T follicular helper cell (primary cell): ENCODE results near the gene XYLT1.

Experiments
- DNase-seq: peaks from one replicate; pipeline ENCODE4 v3.0.0-alpha.2; 2020; ENCODE audit warnings: low read depth

Gene XYLT1

DNA sequence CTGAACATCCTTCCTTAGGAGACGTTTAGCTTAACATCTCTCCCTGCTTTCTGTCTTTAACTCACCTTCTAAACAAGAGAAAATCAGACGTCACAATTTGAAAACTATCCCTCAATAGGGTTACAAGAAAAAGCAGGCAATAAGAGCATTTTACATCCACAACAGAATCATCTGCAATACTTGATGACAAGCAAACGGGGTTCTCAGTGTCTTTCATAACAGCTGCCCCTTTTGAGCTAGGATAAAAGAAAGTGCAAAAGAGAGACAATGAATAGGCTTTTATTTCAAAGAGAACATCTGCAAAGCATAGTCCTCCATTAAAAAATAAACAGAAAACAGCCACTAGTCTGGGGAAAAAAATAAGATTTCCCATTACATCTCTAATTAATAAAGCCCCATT is 13.2 kb downstream of the XYLT1 start:
- DNase-seq = no peak

DNA sequence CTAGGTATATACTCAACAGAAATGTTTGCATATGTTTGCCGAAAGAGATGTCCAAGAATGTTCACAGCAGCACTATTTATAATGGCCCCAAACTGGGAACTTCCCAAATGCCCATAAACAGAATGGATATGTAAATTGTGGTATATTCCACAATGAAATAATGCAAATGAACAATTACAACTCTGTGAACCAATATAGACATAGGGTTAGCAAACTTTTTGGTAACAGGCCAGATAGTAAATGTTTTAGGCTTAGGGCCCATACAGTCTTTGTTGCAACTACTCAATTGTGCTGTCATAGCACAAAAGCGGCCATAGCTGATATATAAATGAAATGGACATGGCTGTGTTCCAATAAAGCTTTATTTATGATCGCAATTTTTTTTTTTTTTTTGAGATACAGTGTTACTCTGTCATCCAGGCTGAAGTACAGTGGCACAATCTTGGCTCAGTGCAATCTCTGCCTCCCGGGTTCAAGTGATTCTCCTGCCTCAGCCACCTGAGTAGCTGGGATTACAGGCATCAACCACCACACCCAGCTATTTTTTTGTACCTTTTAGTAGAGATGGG is 16.5 kb downstream of the XYLT1 start:
- no peak for DNase-seq

DNA sequence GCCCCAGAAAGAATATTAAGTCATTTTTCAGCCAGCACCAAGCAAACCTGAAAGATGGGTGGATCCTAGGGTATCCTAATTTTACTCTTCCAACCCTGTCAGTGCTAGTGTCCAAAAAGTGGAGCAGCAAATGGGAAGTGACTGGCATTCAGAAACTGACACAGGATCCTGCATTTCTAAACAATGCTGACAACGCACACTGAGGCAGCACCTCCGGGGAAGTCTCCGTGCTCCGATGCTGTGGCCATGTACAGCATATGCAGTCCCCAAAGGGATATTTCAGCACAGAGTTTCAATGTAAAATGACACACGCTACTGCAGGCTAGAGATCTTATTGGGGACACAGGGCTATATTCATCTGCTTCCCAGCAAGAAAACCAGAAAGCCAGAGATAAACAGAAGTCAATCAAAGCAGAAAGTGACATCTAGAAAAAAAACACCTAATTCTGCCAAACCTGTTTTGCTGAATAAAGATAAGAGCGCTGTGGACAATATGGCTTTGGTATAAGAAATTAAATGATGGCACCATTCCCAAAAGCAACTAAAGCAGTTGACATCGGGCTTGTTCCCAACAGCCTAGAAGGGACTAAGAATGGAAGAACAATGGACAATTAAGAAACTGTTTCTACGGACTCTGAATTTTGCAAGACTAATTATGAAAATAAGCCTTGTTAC is 17.3 kb downstream of the XYLT1 start:
- no peak for DNase-seq

DNA sequence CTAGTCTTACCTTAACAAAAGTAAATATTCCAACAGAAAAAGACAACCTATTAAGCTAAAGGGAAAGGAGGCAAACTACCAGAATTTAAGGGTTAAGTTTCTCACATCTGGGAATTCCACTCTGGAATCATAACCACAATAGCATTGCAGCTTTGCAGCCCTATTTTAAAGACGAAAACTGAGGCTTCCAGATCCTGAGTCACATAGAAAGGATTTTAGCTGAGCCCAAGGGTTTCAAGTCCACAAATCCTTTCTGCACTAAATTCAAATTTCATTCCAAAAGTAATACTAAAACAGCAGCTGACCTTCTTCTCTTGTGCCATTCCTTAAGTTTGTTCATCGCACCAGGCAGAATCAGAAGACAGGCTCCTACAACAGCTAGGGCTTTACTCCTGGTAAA is 17.8 kb downstream of the XYLT1 start:
- DNase-seq = no peak

DNA sequence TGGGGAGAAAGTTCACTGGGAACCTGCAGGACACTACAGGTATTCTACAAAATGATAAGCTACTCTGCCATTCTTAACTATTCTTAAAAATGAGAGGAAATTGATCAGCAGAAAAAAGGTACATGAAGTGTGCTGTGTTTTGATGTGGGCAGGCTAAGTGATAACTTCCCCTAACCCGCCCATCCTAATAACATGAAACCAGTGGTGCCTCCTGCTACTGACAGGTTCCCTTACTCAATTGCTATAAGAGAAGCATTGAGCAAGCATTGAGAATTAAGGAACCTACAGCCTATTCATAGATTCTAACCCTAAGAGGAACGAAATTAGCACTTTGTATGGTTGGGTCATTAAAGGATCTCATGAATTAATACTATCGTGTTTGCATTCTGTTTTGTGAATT is 18.9 kb downstream of the XYLT1 start:
- no peak for DNase-seq

DNA sequence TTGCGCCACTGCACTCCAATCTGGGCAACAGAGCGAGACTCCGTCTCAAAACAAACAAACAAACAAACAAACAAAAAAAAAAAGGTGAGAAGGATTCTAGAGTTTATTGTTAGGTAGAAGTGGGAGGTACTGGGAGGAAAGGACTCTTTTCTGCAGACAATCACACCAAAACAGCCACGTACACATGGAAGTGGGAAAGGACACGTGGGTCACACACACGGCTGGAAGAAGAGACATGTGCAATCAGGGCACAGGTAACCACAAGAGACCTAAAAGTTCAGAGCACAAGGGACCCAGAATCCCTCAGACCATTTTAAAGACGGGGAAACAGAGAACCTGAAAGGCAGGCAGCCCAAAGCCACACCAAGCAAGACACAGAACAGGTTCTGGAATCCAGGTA is 20.5 kb downstream of the XYLT1 start:
- no peak for DNase-seq

DNA sequence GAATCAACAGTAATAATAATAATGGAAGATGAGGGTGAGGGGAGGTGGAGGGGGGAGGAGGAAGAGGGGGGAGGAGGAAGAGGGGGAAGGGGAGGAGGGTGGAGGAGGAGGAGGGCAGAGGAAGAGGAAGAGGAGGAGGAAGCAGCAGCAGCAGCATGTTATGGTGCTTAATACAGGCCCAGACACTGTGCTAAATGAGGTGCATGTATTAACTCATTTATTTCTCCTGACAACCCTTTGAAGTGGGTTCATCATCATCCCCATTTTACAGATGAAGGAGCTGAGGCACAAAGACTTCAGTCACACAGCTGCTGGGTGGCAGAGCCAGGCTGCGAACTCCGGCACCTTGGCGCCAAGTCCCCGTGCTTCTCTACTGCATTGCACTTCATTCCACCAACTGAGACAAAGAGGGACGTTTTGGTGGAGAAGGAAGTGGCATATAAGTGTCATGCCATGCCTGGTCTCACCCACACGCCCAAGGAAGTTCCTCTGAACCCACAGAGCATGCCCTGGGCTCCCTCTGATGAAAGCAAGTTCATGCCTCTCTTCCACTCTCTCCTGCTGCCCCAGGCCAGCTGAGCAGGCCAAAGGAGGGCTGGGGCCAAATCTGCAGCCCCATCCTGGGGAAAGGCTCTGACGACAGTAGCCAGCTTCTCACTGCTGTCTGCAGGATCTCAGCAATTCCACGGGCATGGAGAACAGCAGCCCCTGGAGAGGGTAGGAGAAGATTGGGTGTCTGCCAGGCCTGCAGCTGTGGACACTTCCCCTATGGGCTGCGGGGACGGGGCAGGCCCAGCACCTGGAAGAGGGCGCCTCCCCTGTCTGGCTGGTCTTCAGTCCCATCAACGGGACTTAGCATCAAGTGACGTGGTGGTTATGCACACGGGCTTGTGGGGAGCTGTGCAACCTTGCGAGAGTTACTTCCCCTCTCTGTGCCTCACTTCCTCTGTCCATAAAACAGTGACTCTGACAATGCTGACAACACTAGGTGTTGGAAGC is 21.8 kb downstream of the XYLT1 start:
- no peak for DNase-seq

DNA sequence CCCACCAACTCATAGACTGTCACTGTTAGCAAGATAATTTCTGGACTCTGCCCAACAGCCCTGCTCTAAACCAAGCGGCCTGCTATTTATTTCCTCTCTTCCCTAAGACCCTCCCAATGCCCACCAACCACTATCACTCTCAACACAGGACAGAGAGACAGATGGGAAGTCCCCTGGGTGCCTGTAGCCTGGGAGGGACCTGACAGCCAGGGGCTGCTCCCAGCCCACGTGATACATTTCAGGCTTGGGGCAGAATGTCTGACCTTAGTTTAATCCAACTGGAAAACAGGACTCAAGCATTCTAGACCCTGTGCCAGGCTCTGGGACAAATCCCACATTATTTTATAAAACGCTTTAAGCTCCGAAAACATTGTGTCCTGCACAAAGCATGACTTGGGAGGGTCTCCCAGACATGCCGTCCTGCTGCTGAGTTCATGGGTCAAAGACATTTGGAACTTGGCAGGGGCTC is 23.6 kb downstream of the XYLT1 start:
- no peak for DNase-seq

DNA sequence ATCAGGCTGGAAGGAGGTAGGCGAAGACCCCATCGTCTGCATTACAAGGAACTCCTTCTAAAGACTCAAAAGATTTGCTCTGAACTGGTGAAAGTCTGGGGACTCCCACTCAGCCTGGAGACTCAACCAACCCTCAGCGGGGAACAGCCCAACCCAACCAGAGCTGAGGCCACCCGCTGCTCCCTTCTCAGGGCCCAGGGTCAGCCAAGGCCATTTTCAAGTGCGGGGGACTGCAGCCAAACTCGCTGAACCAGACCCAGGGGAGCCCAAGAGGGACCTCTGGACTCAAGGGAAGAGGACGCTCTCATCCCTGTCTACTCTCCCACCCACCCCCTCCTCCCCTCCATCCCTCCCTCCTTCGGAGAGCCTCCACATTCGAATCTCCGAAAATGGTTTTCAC is 24.1 kb downstream of the XYLT1 start:
- DNase-seq = no peak

DNA sequence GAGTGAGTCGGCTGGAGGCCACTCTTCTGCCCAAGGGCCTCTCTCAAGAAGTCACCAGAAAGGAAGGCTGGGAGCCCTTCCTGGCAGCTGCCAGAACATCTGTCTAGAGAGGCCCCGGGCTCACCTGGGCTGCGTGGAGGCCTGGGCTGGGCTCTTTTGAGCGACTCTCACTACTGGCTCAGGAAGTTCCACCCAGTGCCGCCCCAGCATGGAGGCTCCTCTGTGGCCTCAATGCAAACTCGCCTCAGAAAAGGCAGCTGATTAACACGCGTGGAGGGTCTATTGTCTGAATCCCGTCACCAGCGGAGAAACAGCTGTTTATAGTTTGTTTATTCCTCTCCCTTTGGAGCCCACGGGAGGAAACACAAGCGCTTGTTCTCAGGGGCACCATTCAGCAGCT is 25.3 kb downstream of the XYLT1 start:
- DNase-seq = no peak

DNA sequence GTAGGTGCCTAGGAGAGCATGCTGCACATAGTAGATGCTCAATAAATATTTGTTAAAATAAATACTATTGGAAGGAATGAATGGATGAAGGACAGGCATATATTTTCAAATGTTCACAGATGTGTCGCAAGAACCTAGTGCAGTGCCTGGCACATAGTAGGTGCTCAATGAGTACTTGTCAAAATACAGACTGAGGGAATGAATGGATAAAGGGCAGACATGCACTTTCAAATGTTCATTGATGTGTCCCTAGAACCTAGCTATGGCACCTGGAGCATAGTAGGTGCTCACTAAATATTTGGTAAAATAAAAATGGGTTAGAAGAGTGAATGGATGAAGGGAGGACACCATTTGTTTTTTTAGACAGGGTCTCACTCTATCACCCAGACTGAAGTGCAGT is 26.1 kb downstream of the XYLT1 start:
- DNase-seq = no peak

DNA sequence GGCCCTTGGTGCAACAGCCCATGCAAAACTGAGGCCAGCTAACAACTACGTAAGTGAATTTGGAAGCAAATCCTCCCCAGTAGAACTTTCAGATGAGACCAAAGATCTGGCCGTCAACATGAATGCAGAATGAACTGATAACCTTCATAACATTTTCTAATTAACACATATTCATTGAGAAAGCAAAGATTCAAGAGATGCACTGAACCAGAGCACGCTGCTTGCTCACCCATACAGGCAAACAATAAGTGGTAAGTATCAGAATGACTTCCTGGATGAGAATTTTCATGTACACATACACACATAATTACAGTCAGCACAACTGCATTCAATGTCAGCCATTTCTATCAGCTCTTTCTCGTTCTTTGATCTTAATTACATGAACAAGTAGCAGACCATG is 30.6 kb downstream of the XYLT1 start:
- no peak for DNase-seq

DNA sequence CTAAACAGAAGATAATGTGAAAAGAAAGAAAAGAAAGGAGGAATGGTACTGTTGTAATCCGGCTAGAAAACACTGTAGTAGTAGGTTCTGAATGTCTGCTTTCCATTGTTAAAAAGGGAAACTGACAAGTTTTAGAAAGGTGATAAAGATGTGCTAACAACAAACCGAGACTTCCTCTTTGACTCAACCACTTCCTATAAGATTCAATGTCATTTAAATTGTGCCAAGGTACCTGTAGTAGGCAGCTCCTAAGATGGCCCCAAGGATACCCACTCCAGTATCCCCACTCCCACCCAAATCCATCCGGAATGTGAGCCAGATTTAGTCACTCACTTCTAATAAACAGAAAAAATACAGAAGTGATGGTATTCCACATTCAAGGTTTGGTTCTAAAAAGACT is 31.2 kb downstream of the XYLT1 start:
- DNase-seq = no peak

DNA sequence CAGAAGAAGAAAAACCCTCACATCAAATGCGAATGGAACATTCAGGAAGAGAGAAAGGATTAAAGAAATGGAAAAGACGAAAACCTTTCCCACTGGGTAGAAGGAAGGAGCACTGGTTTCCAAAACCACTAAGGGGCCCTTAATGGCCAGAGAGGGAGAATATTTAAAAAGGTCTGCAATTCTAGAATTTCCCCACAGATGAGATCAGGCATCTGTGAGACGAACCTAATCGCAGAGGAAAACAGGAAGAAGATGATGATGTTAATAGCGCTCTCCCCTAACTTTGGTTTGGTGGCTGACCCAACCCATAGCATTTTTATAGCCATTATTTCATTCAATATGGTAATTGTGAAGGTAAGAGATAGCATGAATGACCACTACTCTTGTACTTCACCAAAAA is 32.8 kb downstream of the XYLT1 start:
- no peak for DNase-seq

DNA sequence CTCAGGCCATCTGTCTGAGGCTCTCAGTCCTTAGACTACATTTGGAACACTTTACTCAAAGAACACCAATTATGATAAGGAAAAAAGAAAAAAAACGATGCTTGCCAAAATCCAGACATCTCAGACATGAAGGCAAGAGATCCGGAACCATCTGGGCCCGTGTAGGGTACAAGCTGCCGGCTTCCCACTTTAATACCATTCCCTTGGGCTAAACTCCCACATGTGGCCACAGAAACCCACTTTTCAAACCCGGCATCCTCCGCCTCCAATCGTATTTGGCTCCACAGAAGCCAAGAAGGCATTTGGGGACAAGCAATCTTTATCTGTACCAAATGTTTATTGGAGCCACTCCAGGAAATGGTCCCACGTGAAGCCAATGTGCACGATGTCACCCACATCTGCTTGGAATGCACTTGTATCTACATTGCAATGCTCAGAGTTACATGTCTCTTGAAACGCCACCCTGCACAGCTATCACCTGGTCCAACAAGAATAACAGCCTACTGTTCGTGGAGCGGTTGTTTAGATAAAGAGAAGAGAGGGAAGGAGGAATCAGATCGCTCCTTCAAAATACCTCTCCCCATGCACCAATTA is 33.5 kb downstream of the XYLT1 start:
- DNase-seq = no peak

DNA sequence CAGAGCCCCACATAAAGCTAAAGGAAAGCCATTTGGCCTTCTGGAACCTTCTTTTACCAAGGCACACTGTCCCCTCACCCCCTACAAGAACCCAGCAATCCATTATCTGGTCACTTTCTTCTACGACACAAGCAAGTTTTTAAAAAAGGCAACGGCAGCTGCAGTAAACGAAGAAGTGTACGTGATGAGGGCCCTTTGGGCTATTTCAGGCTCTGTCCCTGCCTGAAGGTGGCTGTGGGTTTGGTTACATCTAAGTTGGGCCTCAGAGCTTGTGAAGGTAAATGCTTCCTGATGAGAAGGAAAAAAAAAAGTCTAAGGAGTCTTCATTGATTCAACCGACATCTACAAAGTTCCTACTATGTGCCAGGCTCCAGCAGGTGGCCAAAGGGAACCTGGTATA is 35.4 kb downstream of the XYLT1 start:
- no peak for DNase-seq

DNA sequence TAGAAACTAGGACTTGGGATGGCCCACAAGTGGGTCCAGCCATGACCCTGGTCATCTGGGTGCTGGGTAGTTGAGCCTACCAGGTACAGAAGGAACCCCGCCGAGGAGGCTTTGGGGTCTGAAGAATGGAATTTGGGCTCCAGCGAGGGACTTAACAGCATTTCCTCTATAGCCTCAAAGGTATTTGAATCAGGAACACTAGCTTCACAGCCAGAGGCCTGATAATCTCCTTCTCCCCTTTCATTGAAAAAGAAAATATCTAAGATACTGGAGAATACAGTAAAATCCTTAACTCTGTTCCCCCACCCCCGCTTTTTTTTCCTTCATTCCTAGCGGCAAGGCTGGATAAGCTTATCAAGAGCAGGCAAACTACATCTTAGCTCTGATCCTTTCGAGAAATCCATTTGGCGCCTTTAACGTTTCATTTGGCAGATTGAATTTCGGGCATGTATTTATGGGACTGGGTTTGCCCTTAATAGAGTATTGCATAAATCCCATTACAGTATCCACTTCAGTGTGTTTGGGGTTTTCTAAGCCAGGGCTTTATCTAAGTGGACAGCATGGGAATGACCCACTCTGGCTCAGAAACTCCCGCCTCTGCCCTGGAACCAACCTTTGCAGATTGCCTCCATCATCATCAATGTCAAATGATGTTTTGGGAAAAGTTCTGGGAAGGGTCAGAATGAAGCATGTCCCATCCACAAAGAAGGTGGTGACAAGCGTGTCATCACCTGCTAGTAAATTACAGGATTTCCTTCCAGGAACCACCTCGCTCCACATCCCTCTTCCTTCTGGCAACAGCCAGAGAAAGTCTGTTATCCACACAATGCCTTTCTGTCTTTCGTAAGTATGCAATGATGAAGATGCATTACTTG is 36.9 kb downstream of the XYLT1 start:
- no peak for DNase-seq

DNA sequence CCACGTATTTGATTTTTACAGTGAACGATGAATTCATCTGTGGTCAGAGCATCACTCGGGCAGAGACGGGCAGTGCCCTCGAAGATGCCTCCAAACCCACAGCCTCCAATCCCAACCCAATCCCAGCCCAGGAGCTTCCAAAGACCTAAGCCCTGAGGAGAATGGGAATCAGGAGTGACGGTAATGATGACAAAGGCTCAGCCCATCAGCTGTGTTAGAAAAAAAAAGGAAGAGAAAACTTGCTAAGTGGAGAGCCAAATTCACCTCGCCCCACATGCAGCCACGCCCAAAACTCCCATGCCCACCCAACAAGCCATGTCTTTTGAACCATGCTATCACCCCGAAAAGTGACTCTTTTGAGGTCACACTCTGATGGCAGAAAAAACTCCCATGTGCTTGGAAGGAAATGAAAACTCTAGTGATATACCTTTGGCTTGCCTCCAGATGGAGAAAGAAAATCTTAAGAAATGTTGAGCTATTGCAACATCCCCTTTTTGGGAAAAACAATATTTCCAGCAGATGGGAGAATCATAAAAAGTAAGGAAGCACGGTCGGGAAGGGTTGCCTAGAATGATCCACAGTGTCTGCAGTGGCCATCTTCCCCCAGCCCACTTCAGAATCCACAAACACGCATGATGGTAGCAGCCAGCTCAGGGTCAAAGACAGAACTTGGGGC is 37.7 kb downstream of the XYLT1 start:
- DNase-seq = no peak

DNA sequence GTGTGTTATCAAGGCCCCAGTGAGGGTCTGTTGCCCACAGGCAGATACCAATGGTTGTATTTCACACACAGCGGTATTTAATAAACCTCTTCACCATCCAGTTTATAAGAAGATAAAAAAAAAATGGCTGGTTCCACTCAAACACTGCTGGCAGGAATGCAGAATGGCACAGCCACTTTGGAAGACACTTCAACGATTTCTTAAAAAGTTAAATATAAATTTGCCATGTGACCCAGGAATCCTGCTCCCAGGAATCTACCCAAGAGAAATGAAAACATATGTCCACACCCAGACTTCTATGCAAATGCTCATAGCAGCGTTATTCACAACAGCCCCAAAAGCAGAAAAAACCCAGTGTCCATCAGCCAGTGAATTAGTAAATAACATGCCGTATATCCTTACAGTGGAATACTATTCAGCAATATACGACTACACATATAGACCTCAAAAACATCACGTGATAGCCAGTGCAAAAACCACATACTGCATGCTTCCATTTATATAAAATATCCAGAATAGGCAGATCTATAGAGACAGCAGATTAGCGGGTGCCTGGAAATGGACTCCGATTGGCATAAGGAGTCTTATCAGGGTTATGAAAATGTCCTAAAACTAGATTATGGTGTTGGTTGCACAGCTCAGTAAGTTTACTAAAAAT is 38.7 kb downstream of the XYLT1 start:
- DNase-seq = no peak

DNA sequence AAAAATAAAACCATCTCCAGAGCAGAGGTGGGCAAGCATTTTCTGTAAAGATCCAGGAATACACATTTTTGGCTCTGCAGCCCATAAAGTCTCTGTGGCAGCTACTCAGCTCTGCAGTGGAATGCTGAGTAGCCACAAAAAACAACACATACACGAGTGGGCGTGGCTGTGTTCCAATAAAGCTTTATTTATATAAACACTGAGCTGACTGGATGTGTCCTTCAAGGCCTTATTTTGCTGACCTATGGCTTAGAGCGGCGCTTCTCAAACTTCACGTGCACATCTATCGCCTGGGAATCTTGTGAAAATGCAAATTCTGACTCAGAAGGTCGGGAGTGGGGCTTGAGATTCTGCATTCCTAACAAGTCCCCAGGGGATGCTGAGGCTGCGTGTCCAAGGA is 39.7 kb downstream of the XYLT1 start:
- no peak for DNase-seq
